Endothelial cell of umbilical vein (primary cell): Measurements from ENCODE around the gene MBD6. TPM values are rescaled to one million over a fixed set of nuclear protein-coding genes. Genes with fewer than 3 reads are reported as not detected.

Source experiments
- BruUV-seq: library from RNA; stranded (reverse); fragments of 400-500 nt; replicated peaks from 2 replicates; lab custom pipeline; 2021; lab: Mats Ljungman, UMichigan
- CTCF ChIA-PET: fragments of 300-600, 350-600 bp; sonication (Branson Sonifier 250); formaldehyde crosslinking; loops from one replicate; lab custom pipeline; 2021; ENCODE audit warnings: antibody characterized with exemption, inconsistent platforms; lab: Charles Lee
- POLR2A ChIA-PET: fragments of 300-600, 350-600 bp; sonication (Branson Sonifier 250); formaldehyde crosslinking; loops from one replicate; lab custom pipeline; 2021; ENCODE audit warnings: antibody characterized with exemption, inconsistent platforms; lab: Charles Lee
- DNase-seq: peaks from one replicate; pipeline ENCODE4 v3.0.0-alpha.2; 2011; ENCODE audit warnings: low read depth, low spot score
- FAIRE-seq: peaks from 2 replicates; lab custom pipeline; 2011; peaks lifted over from hg19 to GRCh38; lab: Jason Lieb, UNC
- H2AFZ ChIP-seq: 2 replicates; pipeline ENCODE4 v1.6.0; 2012; ENCODE audit warnings: low read depth, low read length, control low read depth, inconsistent platforms
- H3K27ac ChIP-seq: 2 replicates; pipeline ENCODE4 v1.5.1; 2011; ENCODE audit warnings: low read depth, mild to moderate bottlenecking, control low read depth, low read length, moderate library complexity; ENCODE audit not compliant: insufficient read depth
- H3K27me3 ChIP-seq, 2 experiments: 2 replicates each; pipeline versions ENCODE4 v1.6.0 to v1.6.1; 2011; ENCODE audit warnings: low read length in 2 of 2, mixed read lengths in 1 of 2; ENCODE audit not compliant: control insufficient read depth in 2 of 2, insufficient read depth in 2 of 2
- H3K36me3 ChIP-seq, 2 experiments: 2 replicates in 1 of 2; 3 replicates in 1 of 2; pipeline ENCODE4 v1.5.1; 2011; ENCODE audit warnings: low read length in 2 of 2, mild to moderate bottlenecking in 1 of 2, moderate library complexity in 1 of 2; ENCODE audit not compliant: control insufficient read depth in 2 of 2, insufficient read depth in 2 of 2; ENCODE audit errors: extremely low read depth in 1 of 2
- H3K4me1 ChIP-seq: 3 replicates; pipeline ENCODE4 v1.5.1; 2011; ENCODE audit warnings: mild to moderate bottlenecking, low read length; ENCODE audit not compliant: control insufficient read depth, insufficient read depth; ENCODE audit errors: extremely low read depth
- H3K4me2 ChIP-seq: 2 replicates; pipeline ENCODE4 v1.6.1; 2011; ENCODE audit warnings: low read length, control low read depth, mixed read lengths; ENCODE audit not compliant: insufficient read depth
- H3K4me3 ChIP-seq, 3 experiments: fragments of 200-600 bp in 1 of 3; sonication (generic), shearing (Covaris generic) in 1 of 3; replicated peaks in 1 of 3; 2 replicates each; pipeline ENCODE4 v1.5.1; 2011 to 2016; ENCODE audit warnings: control low read depth in 3 of 3, low read length in 3 of 3, mild to moderate bottlenecking in 2 of 3, inconsistent platforms in 1 of 3, low read depth in 1 of 3, moderate library complexity in 1 of 3; ENCODE audit not compliant: insufficient read depth in 1 of 3
- H3K79me2 ChIP-seq: 2 replicates; pipeline ENCODE4 v1.6.0; 2012; ENCODE audit warnings: low read length, inconsistent platforms; ENCODE audit not compliant: control insufficient read depth, insufficient read depth
- H3K9ac ChIP-seq: replicated peaks from 2 replicates; pipeline ENCODE3; 2011; ENCODE audit warnings: low read length, control low read depth; ENCODE audit not compliant: insufficient read depth; ENCODE audit errors: extremely low read depth
- H3K9me1 ChIP-seq: replicated peaks from 3 replicates; pipeline ENCODE4 v1.6.0; 2011; ENCODE audit warnings: mild to moderate bottlenecking, low read length; ENCODE audit not compliant: control insufficient read depth, insufficient read depth; ENCODE audit errors: extremely low read depth
- H3K9me3 ChIP-seq: replicated peaks from 2 replicates; pipeline ENCODE4 v1.5.1; 2012; ENCODE audit warnings: low read length, inconsistent platforms; ENCODE audit not compliant: control insufficient read depth, insufficient read depth
- H4K20me1 ChIP-seq: replicated peaks from 2 replicates; pipeline ENCODE3; 2011; ENCODE audit warnings: mild to moderate bottlenecking, low read length; ENCODE audit not compliant: control insufficient read depth, insufficient read depth; ENCODE audit errors: extremely low read depth
- CTCF ChIP-seq, 2 donors: IDR thresholded peaks; 1 replicate in 1 of 2; 2 replicates in 1 of 2; pipeline ENCODE4 v1.5.1; 2011; ENCODE audit warnings: low read length in 2 of 2, mild to moderate bottlenecking in 2 of 2, moderate library complexity in 2 of 2, control low read depth in 1 of 2, inconsistent platforms in 1 of 2, low read depth in 1 of 2; ENCODE audit not compliant: insufficient read depth in 1 of 2; ENCODE audit errors: extremely low read depth in 1 of 2
- EZH2 ChIP-seq: IDR thresholded peaks from 2 replicates; pipeline ENCODE4 v1.6.1; 2012; ENCODE audit warnings: borderline replicate concordance, low read depth, mild to moderate bottlenecking, moderate library complexity, low read length, inconsistent platforms; ENCODE audit not compliant: severe bottlenecking
- FOS ChIP-seq: IDR thresholded peaks from 2 replicates; pipeline ENCODE4 v1.6.1; 2011; ENCODE audit warnings: mild to moderate bottlenecking, low read length, moderate library complexity, borderline replicate concordance; ENCODE audit not compliant: insufficient read depth
- GATA2 ChIP-seq: IDR thresholded peaks from 2 replicates; pipeline ENCODE4 v1.7.0; 2011; ENCODE audit warnings: low read depth, mild to moderate bottlenecking, moderate library complexity, mixed read lengths, low read length; ENCODE audit not compliant: insufficient read length, insufficient read depth
- JUN ChIP-seq: IDR thresholded peaks from 2 replicates; pipeline ENCODE4 v1.6.1; 2011; ENCODE audit warnings: borderline replicate concordance, low read depth; ENCODE audit not compliant: insufficient read length, insufficient read depth
- MAX ChIP-seq: IDR thresholded peaks from 2 replicates; pipeline ENCODE4 v1.6.1; 2011; ENCODE audit not compliant: insufficient read depth, insufficient read length
- MYC ChIP-seq: IDR thresholded peaks from one replicate; pipeline ENCODE4 v1.6.1; 2011; ENCODE audit warnings: mild to moderate bottlenecking, low read depth, low read length
- POLR2A ChIP-seq: IDR thresholded peaks from 2 replicates; pipeline ENCODE4 v1.6.1; 2012; ENCODE audit warnings: low read depth, mild to moderate bottlenecking, control low read depth, low read length
- POLR2AphosphoS5 ChIP-seq: IDR thresholded peaks from 2 replicates; pipeline ENCODE4 v1.6.1; 2012; ENCODE audit warnings: low read depth, mild to moderate bottlenecking, control low read depth, low read length, moderate library complexity; ENCODE audit not compliant: insufficient read depth
- dilution Hi-C: fragments of 300-500 bp; cut with MboI; formaldehyde crosslinking; loops from one replicate; pipeline ENCODE4 v1.15.0; 2019; ENCODE audit warnings: low sequenced_read_pairs; ENCODE audit not compliant: extremely low pct_ligation_motif_present
- intact Hi-C: fragments of 100-400 bp; cut with micrococcal nuclease; formaldehyde crosslinking; loops from one replicate; pipeline ENCODE4 v1.10.0; 2022
- polyA plus RNA-seq, 4 experiments: library from polyadenylated mRNA; depleted of rRNA in 3 of 4; stranded (reverse) in 3 of 4; unstranded in 1 of 4; fragments of >200 nt; gene quantifications; 2 replicates each; pipeline versions ENCODE4 v1.2.1 to v1.2.3, GENCODE V29; 2011 to 2012; ENCODE audit warnings: missing spikeins in 1 of 4
- total RNA-seq: library from RNA; stranded (reverse); gene quantifications from 2 replicates; pipeline ENCODE4 v1.2.3, GENCODE V29; 2021

The MBD6 gene
- total and polyA plus RNA-seq, 2 donors (not counting 3 experiments of a cell fraction or from before 2014, with no cell fraction given) = 10.6 to 95.2 TPM

- Histone ChIP-seq H3K79me2 (peaks cover 20% of the 10 kb centered on the region), H3K4me2 (no peak overlapping the region), H3K27ac (no peak overlapping the region), H3K27me3 (no peaks in the 10 kb centered on the region), H3K9ac (no peak overlapping the region), H4K20me1 (no peaks in the 10 kb centered on the region), H3K4me1 (peaks cover 15% of the 10 kb centered on the region), H3K36me3 (peaks cover 21 to 46% of the 10 kb centered on the region in 2 experiments), H3K9me3 (no peaks in the 10 kb centered on the region), H2AFZ (no peak overlapping the region), H3K9me1 (no peaks in the 10 kb centered on the region), H3K4me3 (no peak overlapping the region)
- BruUV-seq = no TSS peak
- CTCF ChIA-PET = no interaction called here
- no peak for TF ChIP-seq POLR2AphosphoS5
- TF ChIP-seq MAX = no peak
- TF ChIP-seq CTCF (IDR thresholded peaks at IDR 0.05; ENCODE audit: extremely low read depth in 1 of 2, insufficient read depth in 1 of 2, low read depth in 1 of 2, low read length in 2 of 2) = no peak
- no peak for TF ChIP-seq POLR2A
- no peak for TF ChIP-seq GATA2
- TF ChIP-seq JUN = no peak
- TF ChIP-seq EZH2 = no peak
- no peak for TF ChIP-seq FOS
- no peak for TF ChIP-seq MYC
- FAIRE-seq (no peak), DNase-seq (no peak)
- intact Hi-C loops (no loop called here), dilution Hi-C loops (no loop called here)
- POLR2A ChIA-PET = no interaction called here
Measured at GRCh38 chr12:57527184-57527583, 4.6 kb downstream of the MBD6 start.
